HG03342 (cell line): ENCODE results near the gene NR1I3.

Experiments
- ATAC-seq: cut with Tn5 transposase; IDR thresholded peaks from one replicate; pipeline ENCODE4 v1.9.1; 2021; ENCODE audit warnings: mild to moderate bottlenecking, moderate library complexity; ENCODE audit not compliant: unreplicated experiment

NR1I3 gene

DNA sequence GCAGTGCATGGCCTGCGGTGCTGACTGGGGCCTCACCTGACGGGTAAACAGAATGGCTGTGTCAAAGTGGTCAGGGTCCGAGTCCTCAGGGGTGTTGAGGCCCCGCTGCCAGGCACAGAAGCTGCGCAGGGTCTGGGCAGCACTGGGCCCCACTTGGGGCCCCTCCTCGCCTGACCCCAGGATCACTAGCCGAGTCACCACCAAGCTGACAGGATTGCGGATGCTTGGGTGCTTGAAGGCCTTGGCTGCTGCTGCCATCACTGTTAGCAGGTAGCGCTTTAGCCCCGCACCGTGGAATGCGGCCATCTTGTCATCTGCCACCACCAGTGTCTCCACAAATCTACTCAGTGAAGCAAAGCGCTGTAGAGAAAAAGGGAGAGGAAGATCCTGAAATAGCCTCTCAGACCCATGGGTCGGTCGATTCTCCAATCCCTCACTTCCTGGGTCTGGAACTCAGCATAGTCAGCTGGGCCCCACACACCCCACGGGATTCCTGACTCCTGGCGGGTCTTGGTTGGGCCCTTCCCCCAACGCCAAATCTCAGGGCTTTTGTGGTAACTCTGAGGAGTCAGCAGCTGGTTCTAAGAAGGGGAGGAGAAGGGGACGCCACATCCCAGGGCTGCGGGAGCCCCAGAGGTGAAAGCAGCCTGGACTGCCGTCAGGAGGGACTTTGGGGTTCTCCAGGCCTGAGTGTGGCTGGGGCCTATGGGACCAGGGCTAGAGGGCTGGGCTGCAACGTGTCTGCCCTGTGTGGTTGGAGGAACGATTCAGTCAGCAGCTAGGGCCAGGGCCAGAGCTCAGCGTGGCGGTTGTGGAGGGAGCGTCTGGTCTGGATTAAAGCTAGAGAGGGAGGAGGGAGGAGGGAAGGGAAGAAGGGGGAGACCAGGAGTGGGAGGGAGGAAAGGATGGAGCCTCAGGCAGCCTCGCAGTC lies 41.2 kb downstream of the NR1I3 start:
- no peak for ATAC-seq

DNA sequence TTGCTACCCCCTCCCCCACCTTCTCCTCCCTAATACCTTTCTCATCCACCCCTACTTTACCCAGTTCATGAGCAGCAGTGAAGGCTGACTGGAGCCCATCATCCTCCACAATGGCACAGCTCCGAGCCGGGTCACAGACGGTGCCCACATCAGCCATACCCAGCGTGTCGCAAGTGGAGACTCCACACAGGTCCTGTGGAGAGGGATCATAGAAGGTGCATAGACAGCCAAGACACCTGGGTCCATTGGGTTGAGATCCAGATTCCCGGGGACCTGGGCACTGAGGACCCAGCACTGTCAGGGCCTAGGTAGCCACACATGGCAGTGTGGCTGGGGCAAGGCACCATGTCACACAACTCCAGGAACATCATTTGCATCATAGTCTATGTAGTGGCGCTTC lies 41.9 kb downstream of the NR1I3 start:
- no peak for ATAC-seq

- ATAC-seq = no peak
Observed at GRCh38 chr1:161195171-161195570, 42.8 kb downstream of the NR1I3 start.

DNA sequence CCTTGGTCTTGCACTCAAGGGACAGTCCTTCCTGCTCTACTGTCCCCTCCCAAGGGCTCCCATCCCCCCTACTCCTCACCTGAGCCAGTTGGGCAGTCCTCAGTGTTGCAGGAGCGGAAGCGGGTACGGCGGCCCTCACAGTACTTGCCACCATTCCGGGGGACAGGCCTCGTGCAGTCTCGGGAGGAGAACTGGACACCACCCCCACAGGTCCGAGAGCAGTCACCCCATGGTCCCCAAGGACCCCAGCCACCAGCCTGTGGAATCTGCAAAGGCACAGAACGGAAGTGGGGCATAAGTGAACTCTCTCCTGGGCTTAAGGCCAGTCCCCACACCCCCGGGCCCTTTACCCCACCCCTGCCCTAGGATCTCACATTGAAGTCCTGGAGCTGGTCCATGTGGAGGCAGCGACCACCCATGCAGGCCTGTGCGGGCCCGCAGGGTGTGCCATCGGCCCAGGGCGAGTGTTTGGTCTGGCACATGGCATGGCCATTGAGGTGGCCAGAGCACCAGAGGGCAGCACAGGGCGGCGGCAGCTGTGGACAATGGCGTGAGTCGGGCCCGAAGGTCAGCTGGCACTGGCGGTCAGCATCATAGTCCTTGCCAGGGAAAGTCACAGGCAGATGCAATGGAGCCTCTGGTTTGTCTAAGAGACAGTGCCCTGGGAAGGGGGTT lies 44.3 kb downstream of the NR1I3 start:
- ATAC-seq = no peak

DNA sequence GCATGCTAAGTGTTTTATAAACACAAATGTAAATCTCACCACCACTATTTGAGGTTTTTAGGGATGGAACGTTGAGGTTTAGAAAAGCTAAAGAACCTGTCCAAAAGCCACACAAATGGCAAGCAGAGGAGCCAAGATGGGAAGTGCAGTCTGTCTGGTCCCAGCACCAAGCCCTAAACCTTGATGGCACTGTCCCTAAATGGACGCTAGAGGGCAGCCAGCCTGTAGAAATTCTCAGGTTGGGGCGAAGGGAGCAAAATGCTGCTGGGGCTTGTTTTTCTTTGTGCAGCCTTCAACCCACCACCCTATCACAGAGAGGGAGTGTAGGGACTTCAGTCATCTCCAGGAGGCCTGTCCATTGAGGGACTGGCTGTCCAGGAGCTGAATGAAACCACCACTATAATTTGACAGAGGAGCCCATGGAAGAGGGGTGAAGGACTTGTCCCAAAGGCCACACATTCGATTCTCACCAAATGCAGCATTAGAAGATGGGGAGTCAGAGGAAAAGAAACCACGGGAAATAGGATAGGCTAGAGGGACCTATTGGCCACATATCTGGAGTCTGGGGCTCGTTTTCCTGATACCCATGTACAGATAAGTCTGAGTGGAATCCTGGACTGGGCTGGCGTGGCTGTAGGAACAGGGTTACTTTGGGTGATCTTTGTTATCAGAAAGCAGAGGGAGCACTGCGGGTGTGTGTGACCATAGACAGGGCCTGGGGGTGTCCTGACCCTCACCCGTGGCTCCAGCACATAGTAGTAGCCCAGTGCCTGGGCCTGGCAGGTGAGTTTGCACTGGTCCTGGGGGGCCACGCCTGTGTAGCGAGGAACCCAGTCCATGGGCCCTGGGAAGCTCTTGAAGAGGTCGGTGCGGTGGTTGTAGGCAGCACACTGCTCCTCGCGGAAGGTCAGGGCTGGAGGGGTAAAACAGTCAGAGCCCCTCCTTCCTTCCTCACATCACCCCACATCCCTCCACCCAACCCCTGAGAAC lies 45.2 kb downstream of the NR1I3 start:
- ATAC-seq = peak; percentile 75

DNA sequence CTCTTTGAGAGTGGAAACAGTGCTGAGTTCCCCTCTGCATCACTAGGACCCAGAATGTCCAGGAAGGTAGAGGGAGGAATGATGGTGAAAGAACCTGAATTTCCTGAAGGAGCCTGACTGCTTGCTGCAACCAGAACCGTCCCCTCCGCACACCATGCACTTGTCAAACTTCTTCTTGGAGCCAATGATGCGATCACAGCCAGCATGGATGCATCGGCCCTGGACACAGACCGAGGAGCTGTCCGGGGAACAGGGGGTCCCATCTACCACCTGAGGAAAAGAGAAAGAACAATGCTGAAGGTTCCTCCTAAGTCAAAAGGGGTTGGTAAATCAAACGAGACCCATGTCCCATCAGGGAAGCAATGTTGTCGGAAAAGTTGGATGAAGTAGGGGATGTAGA lies 46.0 kb downstream of the NR1I3 start:
- ATAC-seq = no peak

DNA sequence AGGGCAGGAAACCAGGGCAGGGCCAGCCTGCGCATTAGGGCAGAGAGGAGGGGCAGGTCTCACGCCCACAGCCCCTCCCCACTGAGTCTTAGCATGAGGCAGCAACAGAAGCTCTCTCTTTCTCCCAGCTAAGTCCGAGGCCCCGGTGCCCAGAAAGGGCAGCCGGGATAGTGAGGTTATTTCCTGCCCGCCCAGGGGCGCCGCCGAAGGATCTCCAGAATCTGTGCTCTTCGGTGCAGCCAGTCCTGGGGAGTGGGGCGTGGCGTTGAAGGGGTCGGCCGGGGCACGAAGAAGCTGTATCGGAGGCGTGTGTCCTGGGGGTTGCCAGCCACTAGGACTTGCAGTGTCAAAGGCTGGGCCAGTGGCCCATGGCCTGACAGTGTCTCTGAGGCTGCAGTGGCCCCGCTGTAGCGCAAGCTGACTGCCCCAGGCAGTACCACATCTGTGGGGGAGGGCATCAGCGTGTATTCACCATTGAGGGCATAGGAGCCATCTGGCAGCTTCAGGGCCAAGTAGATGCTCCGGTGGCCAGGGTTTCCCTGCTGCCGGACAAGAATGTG lies 47.0 kb downstream of the NR1I3 start:
- ATAC-seq = no peak

DNA sequence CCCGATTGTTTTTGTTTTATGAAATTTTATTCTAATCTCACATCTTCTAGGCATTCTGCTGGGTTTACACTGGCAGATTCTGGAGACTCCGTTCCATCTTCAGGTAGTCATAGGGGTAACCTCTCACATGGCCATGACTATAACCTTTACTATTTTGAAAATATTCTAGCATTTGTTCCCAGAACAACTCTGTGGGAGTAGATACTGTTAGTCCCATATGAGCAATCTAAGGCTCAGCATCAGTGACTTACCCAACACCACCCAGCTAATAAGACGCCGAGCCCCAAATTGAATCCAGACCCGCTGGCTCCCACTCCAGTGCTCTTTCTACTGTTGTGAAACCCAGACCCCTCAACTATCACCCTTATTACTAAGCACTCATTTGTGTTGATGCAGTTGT lies 49.0 kb downstream of the NR1I3 start:
- no peak for ATAC-seq

- ATAC-seq = no peak
Observed at GRCh38 chr1:161188381-161188780, 49.6 kb downstream of the NR1I3 start.

DNA sequence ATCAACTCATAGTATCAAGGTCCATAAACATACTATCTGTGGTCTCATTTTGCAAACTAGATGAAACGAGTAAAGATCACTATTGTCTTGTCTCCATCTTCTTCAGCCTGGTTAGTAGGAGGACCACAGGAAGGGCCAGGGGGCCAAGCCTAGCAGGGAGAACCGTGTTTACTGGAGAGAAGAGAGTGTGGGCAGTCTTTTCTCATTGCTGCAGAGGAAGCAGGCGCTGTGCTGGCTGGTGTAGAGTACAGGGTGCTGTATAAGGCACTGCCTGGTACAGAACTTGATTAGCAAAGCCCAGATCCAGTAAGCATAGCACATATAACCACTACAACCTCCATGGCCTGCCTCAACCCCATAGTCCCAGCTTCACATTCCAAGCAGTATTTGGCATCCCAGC lies 50.7 kb downstream of the NR1I3 start:
- ATAC-seq = no peak

- peak; percentile 34 for ATAC-seq
Observed at GRCh38 chr1:161185732-161186311, 52.2 kb downstream of the NR1I3 start.

DNA sequence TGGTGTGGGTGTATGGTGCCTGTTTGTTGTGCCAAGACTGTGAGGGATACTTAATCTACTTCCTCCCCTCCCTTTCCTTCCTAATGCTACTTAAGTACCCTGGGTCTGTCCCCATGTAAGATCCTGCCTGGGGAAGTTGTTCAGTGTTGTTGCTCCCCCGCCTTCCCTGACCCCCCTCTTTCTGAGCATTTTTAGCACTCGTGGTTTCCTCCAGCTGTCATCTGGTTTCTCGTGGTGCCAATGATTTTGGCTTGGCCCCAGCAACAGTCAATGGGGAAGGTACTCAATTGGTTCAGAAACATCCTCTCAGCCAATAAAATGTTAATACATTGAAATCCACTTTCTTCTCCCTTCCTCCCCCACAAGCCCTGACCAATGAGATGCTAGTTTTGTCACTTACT lies 52.7 kb downstream of the NR1I3 start:
- ATAC-seq = peak; percentile 63

GRCh38 chr1:161182214-161182613 lies 55.8 kb downstream of the NR1I3 start:
- peak; percentile 43 for ATAC-seq

GRCh38 chr1:161180639-161181038 lies 57.4 kb downstream of the NR1I3 start:
- ATAC-seq = no peak

- no peak for ATAC-seq
Observed at GRCh38 chr1:161179698-161180097, 58.3 kb downstream of the NR1I3 start.
